ENCODE measurements around the gene ZEB1.
"Not testable (repeated sequence)": the region's sequence is repeated elsewhere in the genome, so short reads cannot be mapped to it uniquely, and the experiment has no call there.

Gene ZEB1

DNA sequence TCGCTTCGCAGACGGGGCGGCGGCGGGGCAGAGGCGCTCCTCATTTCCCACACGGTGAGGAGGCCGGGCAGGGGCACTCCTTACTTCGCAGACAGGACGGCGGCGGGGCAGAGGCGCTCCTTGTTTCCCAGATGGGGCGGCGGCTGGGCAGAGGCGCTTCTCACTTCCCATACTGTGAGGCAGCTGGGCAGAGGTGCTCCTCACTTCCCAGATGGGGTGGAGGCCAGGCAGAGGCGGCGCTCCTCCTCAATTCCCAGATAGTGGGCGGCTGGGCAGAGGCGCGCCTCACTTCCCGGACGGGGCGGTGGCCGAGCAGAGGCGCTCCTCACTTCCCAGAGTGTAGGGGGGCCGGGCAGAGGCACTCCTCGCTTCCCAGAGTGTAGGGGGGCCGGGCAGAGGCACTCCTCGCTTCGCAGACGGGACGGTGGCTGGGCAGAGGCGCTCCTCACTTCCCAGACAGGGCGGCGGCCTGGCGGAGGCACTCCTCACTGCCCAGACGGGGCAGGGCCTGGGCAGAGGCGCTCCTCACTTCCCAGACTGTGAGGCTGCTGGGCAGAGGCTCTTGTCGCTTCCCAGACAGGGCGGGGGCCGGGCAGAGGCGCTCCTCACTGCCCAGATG is 43.1 kb downstream of the ZEB1 start:
- DNase-seq (ENCODE audit: low spot score) = no peak
- in situ Hi-C loops (cut with MboI; ENCODE audit: low sequenced_read_pairs, unreplicated experiment) = no loop called here
- TF ChIP-seq, protein P1, sequence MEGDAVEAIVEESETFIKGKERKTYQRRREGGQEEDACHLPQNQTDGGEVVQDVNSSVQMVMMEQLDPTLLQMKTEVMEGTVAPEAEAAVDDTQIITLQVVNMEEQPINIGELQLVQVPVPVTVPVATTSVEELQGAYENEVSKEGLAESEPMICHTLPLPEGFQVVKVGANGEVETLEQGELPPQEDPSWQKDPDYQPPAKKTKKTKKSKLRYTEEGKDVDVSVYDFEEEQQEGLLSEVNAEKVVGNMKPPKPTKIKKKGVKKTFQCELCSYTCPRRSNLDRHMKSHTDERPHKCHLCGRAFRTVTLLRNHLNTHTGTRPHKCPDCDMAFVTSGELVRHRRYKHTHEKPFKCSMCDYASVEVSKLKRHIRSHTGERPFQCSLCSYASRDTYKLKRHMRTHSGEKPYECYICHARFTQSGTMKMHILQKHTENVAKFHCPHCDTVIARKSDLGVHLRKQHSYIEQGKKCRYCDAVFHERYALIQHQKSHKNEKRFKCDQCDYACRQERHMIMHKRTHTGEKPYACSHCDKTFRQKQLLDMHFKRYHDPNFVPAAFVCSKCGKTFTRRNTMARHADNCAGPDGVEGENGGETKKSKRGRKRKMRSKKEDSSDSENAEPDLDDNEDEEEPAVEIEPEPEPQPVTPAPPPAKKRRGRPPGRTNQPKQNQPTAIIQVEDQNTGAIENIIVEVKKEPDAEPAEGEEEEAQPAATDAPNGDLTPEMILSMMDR (IDR thresholded peaks at IDR 0.05; ENCODE audit: borderline replicate concordance, control extremely low read depth, extremely low read depth, insufficient read depth, missing control alignments) = no peak

DNA sequence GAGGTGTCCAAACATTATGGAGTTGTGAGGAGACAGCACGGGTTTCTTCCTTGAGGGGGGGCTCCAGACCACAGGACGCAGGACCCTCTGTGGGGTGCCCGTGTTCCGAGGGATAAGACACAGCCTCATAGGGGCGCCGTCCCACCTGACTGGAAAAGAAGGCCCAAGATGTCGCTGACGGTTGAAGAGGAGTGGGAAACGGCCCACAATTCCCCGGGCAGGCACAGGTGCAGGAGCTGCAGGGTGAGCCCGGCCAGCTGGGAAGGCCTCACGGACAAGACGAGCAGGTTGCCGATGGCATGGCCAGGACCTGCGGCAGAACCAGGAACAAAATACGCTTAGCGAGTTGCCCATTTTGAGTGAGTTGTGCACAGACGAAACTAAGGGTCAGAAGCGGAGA is 44.7 kb downstream of the ZEB1 start:
- in situ Hi-C loops (cut with MboI; ENCODE audit: low sequenced_read_pairs, unreplicated experiment); DNase-seq (ENCODE audit: low spot score): not testable (repeated sequence)

DNA sequence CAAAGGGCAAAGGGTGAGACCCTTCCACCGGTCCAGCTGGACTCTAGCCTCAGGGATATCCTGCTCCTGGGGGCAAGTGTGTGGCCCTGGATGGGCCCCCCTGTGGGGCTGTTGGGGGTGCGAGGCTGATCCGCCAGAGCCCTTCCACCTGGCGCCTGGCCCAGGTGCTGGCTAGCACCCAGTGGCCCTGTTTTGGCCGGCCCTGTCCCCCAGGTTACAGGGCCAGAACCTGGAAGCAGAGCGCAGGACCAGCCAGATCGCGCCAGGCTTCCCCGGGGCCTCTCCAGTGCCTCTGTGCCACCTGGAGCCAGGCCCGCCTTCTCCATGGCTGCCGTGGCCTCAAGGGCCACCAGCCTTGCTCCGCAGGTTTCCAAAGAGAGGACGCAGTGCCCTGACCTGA is 45.2 kb downstream of the ZEB1 start:
- in situ Hi-C loops (cut with MboI; ENCODE audit: low sequenced_read_pairs, unreplicated experiment); DNase-seq (ENCODE audit: low spot score): not testable (repeated sequence)

DNA sequence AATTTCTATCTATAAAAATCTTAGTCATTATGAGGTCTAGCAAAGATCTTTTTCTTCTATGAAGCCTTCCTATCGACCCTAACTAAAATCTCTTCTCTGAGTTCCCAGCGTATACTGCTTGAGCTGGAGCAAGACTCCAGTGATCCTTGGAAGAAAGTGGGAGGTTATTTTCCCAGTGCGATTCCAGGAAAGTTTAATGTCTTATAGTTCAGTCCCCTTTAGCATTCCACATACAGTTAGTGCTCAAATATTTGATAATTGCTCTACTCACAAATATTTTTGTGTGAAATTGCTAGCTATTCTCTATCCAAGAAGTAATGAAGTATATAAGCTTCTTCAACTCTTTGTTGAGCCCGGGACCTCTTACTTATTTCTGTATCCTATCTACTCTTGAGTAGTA is 47.7 kb downstream of the ZEB1 start:
- DNase-seq (ENCODE audit: low spot score) = no peak
- in situ Hi-C loops (cut with MboI; ENCODE audit: low sequenced_read_pairs, unreplicated experiment) = no loop called here
- TF ChIP-seq, protein P1 (IDR thresholded peaks at IDR 0.05; ENCODE audit: borderline replicate concordance, control extremely low read depth, extremely low read depth, insufficient read depth, missing control alignments) = no peak

DNA sequence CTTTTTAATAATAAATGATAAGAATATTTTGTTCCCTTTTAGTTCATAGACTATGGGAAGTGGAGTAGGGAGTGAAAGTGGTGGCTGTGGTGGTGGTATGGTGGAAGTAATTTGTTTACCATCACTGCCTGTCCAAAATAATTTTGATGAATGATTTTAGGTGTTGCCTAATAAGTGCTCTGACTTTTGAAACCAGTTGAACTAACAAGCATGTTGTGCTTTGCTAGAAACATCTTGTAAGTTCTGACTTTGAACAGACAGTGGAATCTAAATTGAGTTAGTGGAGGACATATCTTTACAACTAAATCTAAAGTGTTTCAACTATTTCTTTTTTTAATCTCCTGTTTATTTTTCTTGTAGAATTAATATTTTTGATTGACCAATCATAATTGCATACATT is 49.7 kb downstream of the ZEB1 start:
- in situ Hi-C loops (cut with MboI; ENCODE audit: low sequenced_read_pairs, unreplicated experiment) = no loop called here
- TF ChIP-seq, protein P1 (IDR thresholded peaks at IDR 0.05; ENCODE audit: borderline replicate concordance, control extremely low read depth, extremely low read depth, insufficient read depth, missing control alignments) = no peak
- no peak for DNase-seq (ENCODE audit: low spot score)

DNA sequence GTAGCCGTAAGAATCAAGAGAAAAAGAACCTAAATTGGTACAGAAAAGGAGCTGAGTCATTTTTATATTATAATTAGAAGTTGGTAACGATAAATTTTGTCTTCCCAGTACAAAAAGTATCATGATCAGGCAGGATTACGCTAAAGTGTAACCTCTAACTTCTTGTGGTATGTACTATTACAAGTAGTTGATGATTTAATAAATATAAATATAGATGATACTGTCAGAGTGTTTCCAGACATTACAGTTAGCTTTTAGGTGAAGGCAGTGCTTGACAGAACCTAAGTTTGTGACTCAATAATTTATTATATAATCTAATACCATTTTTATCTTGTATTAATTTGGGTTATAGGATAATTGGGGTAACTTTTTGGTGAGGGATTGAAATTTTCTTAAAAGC is 53.4 kb downstream of the ZEB1 start:
- DNase-seq (ENCODE audit: low spot score) = no peak
- in situ Hi-C loops (cut with MboI; ENCODE audit: low sequenced_read_pairs, unreplicated experiment) = no loop called here
- TF ChIP-seq, protein P1 (IDR thresholded peaks at IDR 0.05; ENCODE audit: borderline replicate concordance, control extremely low read depth, extremely low read depth, insufficient read depth, missing control alignments) = no peak

DNA sequence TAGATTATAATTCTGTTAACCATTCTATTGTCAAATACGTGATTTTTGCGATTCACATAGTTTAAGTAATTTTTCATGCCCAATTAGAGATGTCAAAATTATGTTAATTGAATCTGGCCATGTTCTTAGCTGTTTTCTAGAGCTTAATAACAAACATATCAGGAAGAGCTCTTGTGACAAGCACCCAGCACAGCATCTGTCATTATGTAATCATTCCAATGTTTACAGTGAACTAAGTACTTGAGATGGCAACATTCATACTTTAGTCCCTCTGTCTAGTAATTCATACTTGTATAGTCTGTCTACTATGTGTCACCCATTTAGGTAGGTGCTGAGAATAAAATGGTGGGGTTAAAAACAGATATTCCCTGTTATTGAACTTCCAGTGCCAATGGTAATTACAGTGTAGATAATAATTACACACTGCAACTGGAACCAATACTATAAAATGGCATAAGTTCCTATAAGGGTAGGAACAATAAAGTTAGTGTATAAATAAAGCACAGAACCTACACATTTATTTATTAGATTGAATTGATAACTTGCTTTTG is 55.2 kb downstream of the ZEB1 start:
- TF ChIP-seq, protein P1 (IDR thresholded peaks at IDR 0.05; ENCODE audit: borderline replicate concordance, control extremely low read depth, extremely low read depth, insufficient read depth, missing control alignments) = no peak
- no peak for DNase-seq (ENCODE audit: low spot score)
- in situ Hi-C loops (cut with MboI; ENCODE audit: low sequenced_read_pairs, unreplicated experiment) = no loop called here

DNA sequence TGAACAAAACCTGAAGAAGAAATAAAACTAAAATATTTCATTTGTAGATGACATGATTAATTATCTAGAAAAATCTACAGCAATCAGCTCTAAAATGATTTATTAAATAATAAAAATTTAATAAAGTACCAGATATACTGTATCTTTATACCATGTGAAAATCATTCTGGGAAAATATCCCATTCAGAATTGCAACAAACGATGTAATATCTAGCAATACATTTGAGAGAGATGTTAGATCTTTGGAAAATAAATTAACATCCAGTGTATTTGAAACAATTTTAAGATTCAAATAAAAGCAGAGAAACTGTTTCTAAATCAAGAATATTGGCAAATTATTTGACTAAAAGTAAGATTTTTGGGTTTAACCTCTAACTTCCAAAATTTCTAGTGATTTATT is 62.2 kb downstream of the ZEB1 start:
- DNase-seq (ENCODE audit: low spot score) = no peak
- TF ChIP-seq, protein P1 (IDR thresholded peaks at IDR 0.05; ENCODE audit: borderline replicate concordance, control extremely low read depth, extremely low read depth, insufficient read depth, missing control alignments) = no peak
- in situ Hi-C loops (cut with MboI; ENCODE audit: low sequenced_read_pairs, unreplicated experiment) = no loop called here
